ENCODE results near the gene OR2T3.
"Not testable (repeated sequence)": the region's sequence is repeated elsewhere in the genome, so short reads cannot be mapped to it uniquely, and the experiment has no call there.

OR2T3 gene, protein sequence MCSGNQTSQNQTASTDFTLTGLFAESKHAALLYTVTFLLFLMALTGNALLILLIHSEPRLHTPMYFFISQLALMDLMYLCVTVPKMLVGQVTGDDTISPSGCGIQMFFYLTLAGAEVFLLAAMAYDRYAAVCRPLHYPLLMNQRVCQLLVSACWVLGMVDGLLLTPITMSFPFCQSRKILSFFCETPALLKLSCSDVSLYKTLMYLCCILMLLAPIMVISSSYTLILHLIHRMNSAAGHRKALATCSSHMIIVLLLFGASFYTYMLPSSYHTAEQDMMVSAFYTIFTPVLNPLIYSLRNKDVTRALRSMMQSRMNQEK

DNA sequence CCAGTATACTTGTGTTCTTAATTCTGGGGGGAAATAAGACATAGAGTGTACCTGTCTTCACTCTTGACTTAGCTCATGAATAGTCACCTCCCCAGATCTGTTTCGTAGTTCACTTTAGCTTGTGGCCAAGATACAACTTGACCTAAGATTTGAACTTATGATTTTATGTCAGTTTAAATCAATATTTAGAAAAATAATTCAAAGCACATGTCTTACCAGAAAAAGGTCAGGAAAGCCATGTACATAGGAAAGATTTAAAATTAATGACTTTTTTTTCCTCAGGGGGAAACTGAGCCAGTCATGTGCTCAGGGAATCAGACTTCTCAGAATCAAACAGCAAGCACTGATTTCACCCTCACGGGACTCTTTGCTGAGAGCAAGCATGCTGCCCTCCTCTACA lies at the start of gene OR2T3:
OR2T3 (plus strand) TSS at position 301 of the 400 bp plus-strand sequence; CDS start at position 301, 0 bp downstream.
- DNase-seq: not testable (repeated sequence)

DNA sequence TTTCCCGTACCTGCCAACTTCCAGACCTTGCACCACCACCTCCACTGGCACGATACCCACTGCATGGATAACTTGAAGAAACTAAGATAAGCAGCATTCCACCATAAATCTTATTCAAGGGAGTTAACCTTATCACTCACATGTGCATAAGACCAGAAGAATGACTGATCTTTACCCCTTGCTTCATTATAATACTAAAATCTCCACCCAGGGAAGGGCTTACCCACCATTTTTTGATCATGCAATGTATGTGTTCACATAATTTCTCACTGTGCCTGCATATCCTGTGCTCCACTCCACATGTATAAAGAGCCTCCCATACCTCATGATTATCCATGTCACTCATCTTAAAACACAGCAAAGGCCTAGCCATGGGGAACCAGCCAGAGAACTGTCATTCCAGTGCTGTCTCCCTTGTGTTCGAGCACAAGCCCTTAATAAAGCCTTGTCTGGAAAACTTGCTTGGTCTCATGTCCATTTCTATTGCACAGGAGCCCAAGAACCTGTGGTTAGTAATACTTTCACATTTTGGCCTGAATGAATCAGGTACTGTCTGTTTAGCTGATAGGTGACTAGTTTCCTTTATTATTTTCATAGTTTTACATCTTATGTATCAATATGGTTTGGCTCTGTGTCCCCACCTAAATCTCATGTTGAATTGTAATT lies 45.5 kb upstream of the OR2T3 start:
- DNase-seq: not testable (repeated sequence)

DNA sequence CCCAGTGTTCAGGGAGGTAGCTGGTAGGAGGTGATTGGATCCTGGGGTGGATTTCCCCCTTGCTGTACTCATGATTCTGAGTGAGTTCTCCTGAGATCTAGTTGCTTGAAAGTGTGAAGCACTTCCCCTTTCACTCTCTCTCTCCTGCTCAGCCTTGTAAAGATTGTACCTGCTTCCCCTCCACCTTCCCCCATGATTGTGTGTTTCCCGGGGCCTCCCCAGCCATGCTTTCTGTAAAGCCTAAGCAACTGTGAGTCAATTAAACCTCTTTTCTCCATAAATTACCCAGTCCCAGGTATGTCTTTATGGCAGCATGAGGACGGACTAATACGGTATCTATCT lies 45.0 kb upstream of the OR2T3 start:
- not testable (repeated sequence) for DNase-seq

GRCh38 chr1:248431683-248432082 lies 41.5 kb upstream of the OR2T3 start:
- DNase-seq: not testable (repeated sequence)

GRCh38 chr1:248432201-248432600 lies 41.0 kb upstream of the OR2T3 start:
- not testable (repeated sequence) for DNase-seq

DNA sequence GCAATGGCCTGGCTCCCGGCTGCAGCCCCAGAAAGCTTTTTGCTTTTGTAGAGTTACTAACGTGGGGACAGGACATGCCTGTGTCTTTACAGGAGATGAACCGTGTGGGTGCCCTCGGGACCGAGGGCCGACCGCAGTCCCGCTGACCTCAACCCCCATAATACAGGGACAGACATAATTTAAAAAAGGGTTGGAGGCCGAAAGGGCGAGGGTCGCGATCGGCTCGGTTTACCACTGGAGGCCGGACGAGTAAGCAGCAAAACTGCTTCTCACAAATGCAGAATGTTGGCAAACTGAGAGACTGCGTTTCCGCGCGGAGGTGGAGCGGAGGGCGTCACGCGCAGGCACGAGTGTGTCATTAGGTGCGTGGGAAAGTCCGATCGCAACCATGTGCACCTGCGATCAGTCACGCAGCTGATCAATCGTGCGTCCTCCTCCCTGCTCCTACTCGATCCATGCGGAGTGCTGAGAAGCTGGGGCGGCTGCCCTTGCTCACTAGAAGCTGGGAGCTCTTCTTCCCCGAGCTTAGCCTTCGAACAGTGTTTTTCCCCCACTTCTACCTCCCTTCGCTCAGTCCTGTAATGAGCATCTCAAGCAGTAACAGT lies 39.2 kb upstream of the OR2T3 start:
- not testable (repeated sequence) for DNase-seq

- not testable (repeated sequence) for DNase-seq
Measured at GRCh38 chr1:248434913-248435312, 38.2 kb upstream of the OR2T3 start.

- not testable (repeated sequence) for DNase-seq
Measured at GRCh38 chr1:248436303-248436702, 36.8 kb upstream of the OR2T3 start.

GRCh38 chr1:248438668-248439067 lies 34.5 kb upstream of the OR2T3 start:
- DNase-seq: not testable (repeated sequence)

- not testable (repeated sequence) for DNase-seq
Measured at GRCh38 chr1:248439283-248439682, 33.9 kb upstream of the OR2T3 start.

DNA sequence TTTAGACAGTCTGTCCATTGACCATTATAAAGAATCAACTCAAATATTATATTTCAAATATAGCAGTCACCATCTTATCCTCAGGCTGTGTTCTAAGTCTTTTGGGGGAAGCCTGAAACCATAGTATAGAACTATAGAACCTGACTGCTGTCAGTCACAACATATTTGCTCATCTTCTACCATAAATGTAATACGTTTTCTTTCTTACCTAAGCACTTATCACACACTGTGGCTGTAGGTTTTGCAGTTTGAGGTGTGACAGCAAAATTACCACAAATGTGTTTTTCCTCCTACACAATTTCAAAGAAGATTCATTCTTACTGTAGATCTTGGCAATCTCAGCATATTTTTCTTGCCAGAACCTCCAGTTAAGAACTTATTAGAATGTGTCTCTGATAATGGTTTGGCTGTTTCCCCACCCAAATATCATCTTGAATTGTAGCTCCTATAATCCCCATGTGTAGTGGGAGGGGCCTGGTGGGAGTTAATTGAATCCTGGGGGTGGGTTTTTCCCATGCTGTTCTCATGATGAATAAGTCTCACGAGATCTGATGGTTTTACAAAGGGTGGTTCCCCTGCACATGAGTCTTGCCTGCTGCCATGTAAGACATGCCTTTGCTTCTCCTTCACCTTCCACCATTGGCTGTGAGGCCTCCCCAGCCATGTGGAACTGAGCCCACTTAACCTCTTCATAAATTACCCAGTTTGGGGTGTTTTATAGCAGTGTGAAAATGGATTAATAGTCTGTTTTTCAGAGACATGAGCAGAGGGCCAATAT lies 30.5 kb upstream of the OR2T3 start:
- not testable (repeated sequence) for DNase-seq

DNA sequence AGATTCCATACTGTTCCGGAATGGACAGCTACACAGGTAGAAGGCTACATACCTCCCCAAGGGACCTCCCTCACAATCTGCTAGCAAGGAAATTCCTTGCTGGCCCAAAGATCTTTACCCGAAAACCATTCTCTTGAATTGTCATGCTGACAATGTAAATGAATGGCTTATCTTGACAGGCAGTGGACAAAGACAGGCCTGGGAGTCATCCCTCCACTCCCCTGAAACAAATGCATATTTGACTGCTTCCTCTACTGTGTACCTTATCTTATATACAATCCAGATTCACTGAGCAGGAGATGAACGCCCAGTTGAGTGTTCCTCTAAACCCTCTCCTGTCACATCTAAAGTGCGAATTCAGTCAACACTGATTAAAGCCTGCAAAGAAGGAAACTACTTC lies 28.5 kb upstream of the OR2T3 start:
- DNase-seq: not testable (repeated sequence)

GRCh38 chr1:248445399-248445798 lies 27.8 kb upstream of the OR2T3 start, which contains the start of gene OR2T2:
Gene OR2T2 (plus strand): TSS chr1:248445637. CDS start chr1:248452798, 7,161 bp downstream.
- not testable (repeated sequence) for DNase-seq

DNA sequence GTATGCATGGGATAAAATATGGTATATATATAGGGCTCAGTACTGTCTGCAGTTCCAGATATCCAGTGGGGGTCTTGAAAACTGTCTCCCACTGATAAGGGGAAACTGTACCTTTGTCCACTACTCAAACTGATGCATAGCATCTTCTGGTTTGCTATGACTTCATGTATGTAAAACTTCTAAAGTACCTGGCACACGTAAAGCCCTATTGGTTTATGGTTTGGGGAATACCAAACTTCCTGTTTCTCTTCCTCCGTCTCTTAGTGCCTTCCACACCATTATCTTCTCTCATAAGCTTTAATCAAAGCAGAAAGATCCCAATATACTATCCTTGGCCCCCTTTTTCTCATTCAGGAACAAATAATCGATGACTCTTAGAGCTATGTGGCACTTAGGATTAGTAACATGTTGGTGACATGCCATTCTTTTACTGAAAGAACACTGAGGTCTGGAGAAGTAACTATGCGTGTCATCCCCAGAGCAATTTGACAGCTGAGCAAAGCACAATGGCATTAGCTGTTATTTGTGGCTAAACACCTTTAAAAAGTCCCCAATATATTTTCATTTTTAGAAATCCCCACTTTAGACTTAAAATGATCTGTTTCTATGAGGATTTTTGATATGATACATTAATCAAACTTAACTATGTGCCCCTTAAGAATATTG lies 24.6 kb upstream of the OR2T3 start:
- not testable (repeated sequence) for DNase-seq

GRCh38 chr1:248449821-248450465 lies 23.2 kb upstream of the OR2T3 start:
- not testable (repeated sequence) for DNase-seq

DNA sequence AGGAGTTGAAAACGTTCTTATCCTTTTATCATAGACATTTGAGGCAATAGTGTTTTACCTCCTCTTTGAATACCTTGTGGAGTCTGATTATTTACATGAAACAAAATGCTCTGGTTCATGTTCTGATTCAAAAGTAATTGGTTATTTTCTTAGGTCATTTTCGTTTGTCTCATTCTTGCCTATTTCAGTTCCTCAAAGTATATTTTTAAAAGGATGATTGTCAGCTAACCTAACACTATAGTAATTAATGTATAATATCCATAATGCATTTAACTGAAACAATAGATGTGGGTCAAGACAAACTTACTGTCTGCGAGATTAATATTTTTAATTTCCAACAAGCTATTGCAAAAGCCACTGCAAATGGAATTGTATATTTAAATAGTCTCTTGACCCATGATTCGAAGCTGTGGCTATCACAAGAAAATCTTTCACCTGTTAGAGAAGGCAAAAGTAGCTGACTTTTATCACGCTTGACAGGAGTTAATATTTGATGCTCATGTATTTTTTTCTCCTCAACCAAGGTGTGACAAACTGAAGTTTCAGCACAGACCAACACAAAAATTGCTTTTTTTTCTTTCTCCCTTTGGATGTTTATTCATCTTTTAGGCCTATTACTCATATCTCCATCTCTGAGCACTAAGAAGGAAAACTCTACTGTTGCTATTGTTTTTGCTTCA lies 22.5 kb upstream of the OR2T3 start:
- not testable (repeated sequence) for DNase-seq

DNA sequence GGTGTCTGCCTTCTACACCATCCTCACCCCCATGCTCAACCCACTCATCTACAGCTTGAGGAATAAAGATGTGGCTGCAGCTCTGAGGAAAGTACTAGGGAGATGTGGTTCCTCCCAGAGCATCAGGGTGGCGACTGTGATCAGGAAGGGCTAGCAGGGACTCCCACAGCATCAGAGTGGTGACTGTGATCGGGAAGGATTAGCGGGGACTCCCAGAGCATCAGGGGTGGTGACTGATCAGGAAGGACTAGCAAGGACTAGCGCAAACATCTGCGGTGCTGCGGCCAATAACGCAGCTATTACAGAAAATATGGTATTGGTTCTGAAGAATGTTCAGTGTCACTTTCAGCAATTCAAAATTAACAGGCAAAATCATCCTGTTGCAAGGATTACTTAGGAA lies 19.5 kb upstream of the OR2T3 start:
- DNase-seq: not testable (repeated sequence)

GRCh38 chr1:248455045-248455444 lies 18.1 kb upstream of the OR2T3 start:
- not testable (repeated sequence) for DNase-seq

GRCh38 chr1:248456635-248457034 lies 16.5 kb upstream of the OR2T3 start:
- DNase-seq: not testable (repeated sequence)

DNA sequence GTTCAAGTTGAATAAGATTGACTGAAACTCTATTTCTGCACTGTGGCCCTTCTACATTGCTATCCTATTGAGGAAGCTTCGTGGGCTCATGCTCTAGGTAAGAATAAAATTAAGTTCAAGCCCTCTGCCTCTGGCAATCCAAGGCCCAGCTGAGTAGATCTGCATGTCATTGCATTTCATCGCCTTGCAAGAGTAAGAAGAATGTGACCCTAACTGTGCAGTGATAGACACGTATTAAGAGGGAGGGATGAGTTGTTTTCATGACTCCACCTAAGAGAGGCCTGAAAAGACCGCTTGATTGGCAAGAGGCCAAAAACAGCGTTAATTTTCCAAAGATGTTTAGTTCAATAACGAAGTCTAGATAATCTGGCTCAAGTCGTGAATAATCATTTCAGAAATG lies 14.0 kb upstream of the OR2T3 start:
- not testable (repeated sequence) for DNase-seq

- DNase-seq: no peak
Measured at GRCh38 chr1:248471154-248471553, 2.0 kb upstream of the OR2T3 start.
